ENCODE measurements around the gene SNAI3.

The SNAI3 gene

DNA sequence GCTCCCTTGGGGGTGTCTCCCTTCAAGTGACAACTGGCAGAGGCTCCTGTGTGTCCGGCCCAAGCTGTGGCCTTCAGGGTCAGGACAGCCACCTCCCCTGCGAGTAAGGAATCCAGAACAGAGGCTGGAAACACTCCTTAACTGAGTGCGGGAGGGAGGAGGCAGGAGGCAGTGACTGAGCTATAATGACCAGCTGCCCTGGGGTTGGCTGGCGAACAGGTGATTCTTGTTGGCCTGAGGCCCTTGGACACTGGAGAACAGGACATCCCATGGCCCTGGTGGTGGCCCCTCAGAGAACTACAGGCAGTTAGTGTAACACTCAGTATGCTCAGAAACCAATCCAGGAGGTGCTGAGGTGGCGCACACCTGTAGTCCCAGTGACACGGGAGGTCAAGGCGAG is 9.4 kb upstream of the SNAI3 start:
- H2AFZ ChIP-seq (ENCODE audit: low read depth, low read length) = no peak overlapping the region
- H3K4me1 ChIP-seq (ENCODE audit: low read length) = peaks cover 12% of the 10 kb centered on the region
- TF ChIP-seq EZH2phosphoT487 (IDR thresholded peaks at IDR 0.05; ENCODE audit: low read depth) = no peak
- TF ChIP-seq, protein P1, sequence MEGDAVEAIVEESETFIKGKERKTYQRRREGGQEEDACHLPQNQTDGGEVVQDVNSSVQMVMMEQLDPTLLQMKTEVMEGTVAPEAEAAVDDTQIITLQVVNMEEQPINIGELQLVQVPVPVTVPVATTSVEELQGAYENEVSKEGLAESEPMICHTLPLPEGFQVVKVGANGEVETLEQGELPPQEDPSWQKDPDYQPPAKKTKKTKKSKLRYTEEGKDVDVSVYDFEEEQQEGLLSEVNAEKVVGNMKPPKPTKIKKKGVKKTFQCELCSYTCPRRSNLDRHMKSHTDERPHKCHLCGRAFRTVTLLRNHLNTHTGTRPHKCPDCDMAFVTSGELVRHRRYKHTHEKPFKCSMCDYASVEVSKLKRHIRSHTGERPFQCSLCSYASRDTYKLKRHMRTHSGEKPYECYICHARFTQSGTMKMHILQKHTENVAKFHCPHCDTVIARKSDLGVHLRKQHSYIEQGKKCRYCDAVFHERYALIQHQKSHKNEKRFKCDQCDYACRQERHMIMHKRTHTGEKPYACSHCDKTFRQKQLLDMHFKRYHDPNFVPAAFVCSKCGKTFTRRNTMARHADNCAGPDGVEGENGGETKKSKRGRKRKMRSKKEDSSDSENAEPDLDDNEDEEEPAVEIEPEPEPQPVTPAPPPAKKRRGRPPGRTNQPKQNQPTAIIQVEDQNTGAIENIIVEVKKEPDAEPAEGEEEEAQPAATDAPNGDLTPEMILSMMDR (IDR thresholded peaks at IDR 0.05; ENCODE audit: low read depth, low read length) = no peak
- no peak overlapping the region for H3K4me2 ChIP-seq (ENCODE audit: low read length)
- H3K4me3 ChIP-seq (ENCODE audit: low read length) = no peak overlapping the region
- no peaks in the 10 kb centered on the region for H4K20me1 ChIP-seq (ENCODE audit: insufficient read depth, low read length)
- H3K27ac ChIP-seq (ENCODE audit: low read length) = no peak overlapping the region
- no peaks in the 10 kb centered on the region for H3K9me3 ChIP-seq (ENCODE audit: insufficient read depth, low read length)
- H3K79me2 ChIP-seq (ENCODE audit: low read length) = no peaks in the 10 kb centered on the region
- peaks cover 11% of the 10 kb centered on the region for H3K36me3 ChIP-seq (replicated peaks; ENCODE audit: low read depth, low read length)
- no peak overlapping the region for H3K9ac ChIP-seq (ENCODE audit: low read length)
- peaks cover 4% of the 10 kb centered on the region; the same call in 1 of the 2 replicates for H3K27me3 ChIP-seq (ENCODE audit: low read depth, low read length)

DNA sequence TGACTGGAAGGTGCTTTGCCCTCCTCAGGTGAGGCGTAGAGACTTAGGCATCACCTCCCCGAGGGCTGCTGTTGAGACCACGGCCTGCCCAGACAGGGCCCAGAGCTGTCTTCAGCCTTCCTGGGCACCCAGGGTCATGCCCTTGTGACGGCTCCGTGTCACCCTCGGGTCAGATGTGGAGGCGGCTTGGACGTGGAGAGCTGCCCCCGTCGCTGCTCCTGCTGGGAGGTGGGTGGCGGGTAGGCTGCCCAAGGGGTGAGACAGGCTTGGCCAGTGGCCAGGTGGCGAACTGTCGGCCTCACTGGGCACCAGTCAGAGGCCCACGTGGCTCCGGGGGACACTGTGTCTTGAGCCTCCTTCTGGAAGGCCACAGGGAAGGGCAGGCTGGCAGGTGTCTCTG is 8.9 kb upstream of the SNAI3 start:
- Histone ChIP-seq H3K9ac (ENCODE audit: low read length) (no peak overlapping the region), H3K36me3 (replicated peaks; ENCODE audit: low read depth, low read length) (peaks cover 11% of the 10 kb centered on the region), H2AFZ (ENCODE audit: low read depth, low read length) (no peak overlapping the region), H4K20me1 (ENCODE audit: insufficient read depth, low read length) (no peaks in the 10 kb centered on the region), H3K4me1 (ENCODE audit: low read length) (peaks cover 7% of the 10 kb centered on the region), H3K9me3 (ENCODE audit: insufficient read depth, low read length) (no peaks in the 10 kb centered on the region), H3K27me3 (ENCODE audit: low read depth, low read length) (peaks cover 4% of the 10 kb centered on the region; the same call in 1 of the 2 replicates), H3K4me3 (ENCODE audit: low read length) (no peak overlapping the region), H3K27ac (ENCODE audit: low read length) (no peak overlapping the region), H3K4me2 (ENCODE audit: low read length) (no peak overlapping the region), H3K79me2 (ENCODE audit: low read length) (no peaks in the 10 kb centered on the region)
- no peak for TF ChIP-seq EZH2phosphoT487 (IDR thresholded peaks at IDR 0.05; ENCODE audit: low read depth)
- TF ChIP-seq, protein P1 (IDR thresholded peaks at IDR 0.05; ENCODE audit: low read depth, low read length) = no peak

DNA sequence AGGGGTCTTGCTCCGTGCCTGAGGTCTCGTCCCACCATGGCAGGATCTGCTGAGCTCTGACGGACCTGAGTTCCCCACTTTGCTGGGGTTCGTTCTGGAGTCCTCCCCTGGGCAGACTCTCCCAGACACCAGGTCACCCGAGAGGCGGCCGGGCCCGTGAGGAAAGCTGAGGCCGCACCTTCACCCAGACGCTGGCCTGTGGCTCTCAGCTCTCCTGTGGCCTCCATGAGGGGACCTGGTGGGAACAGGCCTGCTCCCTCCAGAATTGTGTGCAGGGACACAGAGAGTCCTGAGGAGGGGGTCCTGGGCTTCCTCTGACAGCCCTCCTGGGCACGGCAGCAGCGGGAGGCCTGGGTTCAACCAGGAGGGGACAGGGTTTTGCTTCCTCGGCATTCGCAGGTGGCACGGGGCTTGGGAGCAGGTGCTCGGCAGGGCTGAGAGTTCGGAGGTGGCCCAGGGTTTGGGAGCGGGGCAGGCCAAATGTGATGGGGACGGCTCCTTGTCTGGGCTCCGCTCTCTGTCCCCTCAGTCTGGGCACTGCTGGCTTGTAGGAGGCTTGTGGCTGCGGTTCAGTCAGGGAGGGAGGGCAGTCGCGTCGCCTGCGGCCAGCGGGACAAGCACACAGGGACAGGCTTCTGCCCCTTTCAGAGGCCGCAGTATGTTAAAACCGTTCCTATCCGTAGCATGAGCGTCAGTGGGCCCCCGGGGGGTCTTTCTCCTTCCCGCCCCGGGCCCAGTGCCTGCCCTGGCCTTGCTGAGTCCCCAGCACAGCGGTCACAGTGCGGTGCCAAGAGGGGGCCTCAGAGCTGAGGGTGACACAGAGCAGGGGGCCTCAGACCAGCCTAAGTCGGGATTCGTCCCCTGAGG is 8.1 kb upstream of the SNAI3 start:
- no peak overlapping the region for H3K9ac ChIP-seq (ENCODE audit: low read length)
- peaks cover 4% of the 10 kb centered on the region; the same call in 1 of the 2 replicates for H3K27me3 ChIP-seq (ENCODE audit: low read depth, low read length)
- H3K79me2 ChIP-seq (ENCODE audit: low read length) = no peaks in the 10 kb centered on the region
- peaks cover 5% of the 10 kb centered on the region; the same call in 1 of the 2 replicates for H3K4me1 ChIP-seq (ENCODE audit: low read length)
- H3K4me3 ChIP-seq (ENCODE audit: low read length) = no peak overlapping the region
- TF ChIP-seq, protein P1 (IDR thresholded peaks at IDR 0.05; ENCODE audit: low read depth, low read length) = no peak
- no peak for TF ChIP-seq EZH2phosphoT487 (IDR thresholded peaks at IDR 0.05; ENCODE audit: low read depth)
- no peak overlapping the region for H2AFZ ChIP-seq (ENCODE audit: low read depth, low read length)
- no peak overlapping the region for H3K4me2 ChIP-seq (ENCODE audit: low read length)
- peaks cover 9% of the 10 kb centered on the region for H3K36me3 ChIP-seq (replicated peaks; ENCODE audit: low read depth, low read length)
- no peaks in the 10 kb centered on the region for H4K20me1 ChIP-seq (ENCODE audit: insufficient read depth, low read length)
- no peak overlapping the region for H3K27ac ChIP-seq (ENCODE audit: low read length)
- no peaks in the 10 kb centered on the region for H3K9me3 ChIP-seq (ENCODE audit: insufficient read depth, low read length)

DNA sequence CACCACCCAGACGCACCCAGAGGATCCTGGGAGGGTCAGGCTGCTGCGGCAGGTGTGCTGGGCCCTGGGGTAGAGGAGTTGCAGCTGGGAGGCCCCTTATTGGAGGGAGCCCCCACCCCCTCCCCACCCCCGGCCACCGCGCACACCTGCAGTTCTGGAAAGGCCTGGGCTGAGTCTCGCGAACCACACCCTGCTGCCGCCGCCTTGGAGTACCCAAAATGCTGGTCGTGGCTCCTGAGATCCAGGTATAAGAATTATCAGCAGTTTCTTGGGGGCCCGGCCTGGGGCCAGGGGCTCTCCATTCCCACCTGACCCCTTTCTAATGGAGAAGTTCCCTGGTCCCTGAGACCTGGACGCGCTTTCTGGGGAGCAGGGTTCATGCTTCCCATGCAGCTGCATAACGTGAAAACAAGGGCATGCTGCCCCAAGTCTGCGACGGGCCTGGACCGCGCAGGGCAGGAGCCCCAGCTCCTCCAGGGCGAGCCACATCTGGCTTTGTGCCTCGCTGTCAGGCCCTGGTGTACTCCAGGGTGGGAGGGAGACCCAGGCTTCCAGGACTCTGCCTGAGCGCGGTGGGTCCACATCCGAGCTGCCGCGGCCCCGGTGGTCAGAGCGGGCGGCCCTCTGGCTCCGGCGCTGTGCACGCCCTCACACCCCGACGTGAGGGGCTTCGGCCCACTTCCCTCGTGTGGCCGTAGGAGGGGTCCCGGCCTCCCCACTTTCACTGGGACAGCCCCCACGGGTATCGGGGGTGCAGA is 7.3 kb upstream of the SNAI3 start:
- no peak overlapping the region for H3K27ac ChIP-seq (ENCODE audit: low read length)
- H3K9me3 ChIP-seq (ENCODE audit: insufficient read depth, low read length) = no peaks in the 10 kb centered on the region
- no peak overlapping the region for H2AFZ ChIP-seq (ENCODE audit: low read depth, low read length)
- TF ChIP-seq, protein P1 (IDR thresholded peaks at IDR 0.05; ENCODE audit: low read depth, low read length) = no peak
- no peak for TF ChIP-seq EZH2phosphoT487 (IDR thresholded peaks at IDR 0.05; ENCODE audit: low read depth)
- no peaks in the 10 kb centered on the region for H3K79me2 ChIP-seq (ENCODE audit: low read length)
- no peak overlapping the region for H3K4me3 ChIP-seq (ENCODE audit: low read length)
- peaks cover 6% of the 10 kb centered on the region; the same call in 1 of the 2 replicates for H3K27me3 ChIP-seq (ENCODE audit: low read depth, low read length)
- H3K36me3 ChIP-seq (replicated peaks; ENCODE audit: low read depth, low read length) = peaks cover 6% of the 10 kb centered on the region
- no peaks in the 10 kb centered on the region for H4K20me1 ChIP-seq (ENCODE audit: insufficient read depth, low read length)
- H3K4me1 ChIP-seq (ENCODE audit: low read length) = peaks cover 5% of the 10 kb centered on the region; the same call in 1 of the 2 replicates
- no peak overlapping the region for H3K9ac ChIP-seq (ENCODE audit: low read length)
- H3K4me2 ChIP-seq (ENCODE audit: low read length) = no peak overlapping the region

Measured in OCI-LY3 (cell line).